A673 (cell line): ENCODE results near the gene ZNF778. TPM values are rescaled to one million over a fixed set of nuclear protein-coding genes. Genes with fewer than 3 reads are reported as not detected.

Source experiments
- BruUV-seq: library from RNA; stranded (reverse); fragments of 400-500 nt; replicated peaks from 2 replicates; lab custom pipeline; 2021; lab: Mats Ljungman, UMichigan
- CTCF ChIA-PET: fragments of 300-600 bp; sonication (Branson Sonifier 250); formaldehyde crosslinking; loops from one replicate; lab custom pipeline; 2022; ENCODE audit warnings: antibody characterized with exemption; lab: Charles Lee
- POLR2A ChIA-PET: fragments of 300-600 bp; sonication (Branson Sonifier 250); formaldehyde crosslinking; loops from one replicate; lab custom pipeline; 2022; ENCODE audit warnings: antibody characterized with exemption; ENCODE audit not compliant: low non-redundant PET; lab: Charles Lee
- DNase-seq: peaks from one replicate; pipeline ENCODE4 v3.0.0-alpha.2; 2015; ENCODE audit warnings: low spot score
- H3K27ac ChIP-seq: fragments of 200-600 bp; sonication (generic); 2 replicates; pipeline ENCODE4 v1.5.1; 2016; ENCODE audit warnings: mixed run types, low read depth, mild to moderate bottlenecking, mixed read lengths, antibody characterized with exemption, low read length; ENCODE audit not compliant: poor library complexity, severe bottlenecking
- H3K27me3 ChIP-seq: fragments of 200-600 bp; sonication (generic); replicated peaks from 2 replicates; pipeline ENCODE4 v1.6.1; 2017; ENCODE audit warnings: mixed run types, low read depth, mild to moderate bottlenecking, mixed read lengths, antibody characterized with exemption, low read length; ENCODE audit not compliant: insufficient read depth, poor library complexity
- H3K36me3 ChIP-seq: fragments of 200-600 bp; sonication (generic); 2 replicates; pipeline ENCODE4 v1.6.1; 2016; ENCODE audit warnings: mixed run types, mild to moderate bottlenecking, mixed read lengths, antibody characterized with exemption, low read length; ENCODE audit not compliant: insufficient read depth, poor library complexity, severe bottlenecking
- H3K4me1 ChIP-seq: fragments of 200-600 bp; sonication (generic); 2 replicates; pipeline ENCODE4 v1.6.1; 2017; ENCODE audit warnings: mixed run types, mild to moderate bottlenecking, mixed read lengths, antibody characterized with exemption, low read length; ENCODE audit not compliant: insufficient read depth, poor library complexity, severe bottlenecking
- H3K4me3 ChIP-seq: fragments of 200-600 bp; sonication (generic); 2 replicates; pipeline ENCODE4 v1.5.1; 2016; ENCODE audit warnings: low read depth, mixed run types, mild to moderate bottlenecking, mixed read lengths, low read length; ENCODE audit not compliant: poor library complexity, severe bottlenecking
- H3K9me3 ChIP-seq: fragments of 200-600 bp; sonication (generic); 2 replicates; pipeline ENCODE4 v1.6.1; 2016; ENCODE audit warnings: mixed run types, low read depth, mild to moderate bottlenecking, mixed read lengths, antibody characterized with exemption, low read length; ENCODE audit not compliant: poor library complexity, severe bottlenecking
- EZH2 ChIP-seq: fragments of 200-600 bp; sonication (generic); IDR thresholded peaks from 2 replicates; pipeline ENCODE4 v1.6.1; 2017; ENCODE audit warnings: borderline replicate concordance, low read depth, mild to moderate bottlenecking, mixed read lengths, antibody characterized with exemption, low read length; ENCODE audit not compliant: poor library complexity, severe bottlenecking
- intact Hi-C: fragments of 100-400 bp; cut with micrococcal nuclease; formaldehyde crosslinking; loops from one replicate; pipeline ENCODE4 v1.10.0; 2022; ENCODE audit not compliant: unreplicated experiment
- total RNA-seq: library from RNA; stranded (reverse); gene quantifications from 2 replicates; pipeline ENCODE4 v1.2.3, GENCODE V29; 2021
- TF ChIP-seq, protein P1 (sequence below): fragments of 300-800, 200-600 bp; sonication (generic); conservative IDR thresholded peaks from 2 replicates; pipeline ENCODE4 v1.5.1; 2017; ENCODE audit warnings: low read depth, mild to moderate bottlenecking, antibody characterized with exemption, low read length, moderate library complexity, mixed read lengths

ZNF778 gene
- total RNA-seq, 1 experiment from 2014 or later, result 14.0 TPM

DNA sequence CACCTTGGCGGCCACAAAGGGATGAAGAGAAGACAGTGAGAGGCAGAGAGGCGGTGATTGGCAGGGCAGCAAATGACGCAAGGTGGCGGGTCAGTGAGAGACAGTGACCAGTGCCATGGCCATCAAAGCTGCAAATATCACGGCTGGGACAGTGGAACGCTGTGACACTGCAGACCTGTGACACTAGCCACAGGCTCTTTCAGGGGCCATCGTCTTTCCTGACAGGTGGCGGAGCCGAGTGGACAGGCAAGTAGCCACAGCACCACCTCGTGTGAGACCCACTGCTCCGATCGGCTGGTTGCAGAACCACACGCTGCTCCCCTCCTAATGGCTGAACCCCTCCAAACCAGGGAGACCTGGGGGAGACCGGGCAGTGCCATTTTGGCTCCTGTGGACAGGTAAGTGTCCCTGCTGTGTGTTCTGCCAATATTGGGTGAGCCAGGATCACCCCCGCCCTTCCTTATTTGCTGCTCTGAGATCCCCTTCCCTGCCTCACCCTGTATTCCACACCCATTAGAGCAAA lies 7.9 kb upstream of the ZNF778 start:
- no peaks in the 10 kb centered on the region for H3K36me3 ChIP-seq

DNA sequence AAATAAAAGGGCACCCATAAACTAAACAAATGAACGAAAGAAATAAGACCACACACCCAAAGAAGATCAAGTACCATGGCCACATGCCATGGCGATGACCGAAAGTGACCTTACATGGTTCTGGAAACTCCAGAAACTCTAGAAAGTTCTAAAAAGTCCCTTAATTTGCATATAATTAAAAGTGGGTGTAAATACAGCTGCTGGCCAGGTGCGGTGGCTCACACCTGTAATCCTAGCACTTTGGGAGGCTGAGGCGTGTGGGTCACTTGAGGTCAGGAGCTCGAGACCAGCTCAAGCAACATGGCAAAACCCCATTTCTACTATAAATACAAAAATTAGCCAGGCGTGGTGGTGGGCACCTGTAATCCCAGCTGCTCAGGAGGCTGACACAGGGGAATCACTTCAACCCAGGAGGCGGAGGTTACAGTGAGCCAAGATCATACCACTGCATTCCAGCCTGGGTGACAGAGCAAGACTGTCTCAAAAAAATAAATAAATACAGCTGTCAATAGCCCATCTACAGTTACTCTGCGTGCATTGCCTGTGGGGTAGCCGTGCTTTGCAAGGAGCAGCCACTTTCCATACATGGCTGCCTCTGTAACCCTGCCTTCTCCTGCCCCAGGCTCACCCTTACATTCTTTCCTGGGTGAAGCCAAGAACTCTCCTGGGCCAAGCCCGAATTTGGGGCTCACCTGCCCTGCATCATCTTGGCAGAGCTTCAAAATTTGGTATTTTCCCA lies 7.2 kb upstream of the ZNF778 start:
- Histone ChIP-seq H3K4me3 (no peak overlapping the region), H3K4me1 (no peaks in the 10 kb centered on the region), H3K36me3 (no peaks in the 10 kb centered on the region), H3K27me3 (peaks cover 9% of the 10 kb centered on the region), H3K27ac (no peak overlapping the region), H3K9me3 (no peaks in the 10 kb centered on the region)
- POLR2A ChIA-PET, result no interaction called here
- TF ChIP-seq, protein P1, sequence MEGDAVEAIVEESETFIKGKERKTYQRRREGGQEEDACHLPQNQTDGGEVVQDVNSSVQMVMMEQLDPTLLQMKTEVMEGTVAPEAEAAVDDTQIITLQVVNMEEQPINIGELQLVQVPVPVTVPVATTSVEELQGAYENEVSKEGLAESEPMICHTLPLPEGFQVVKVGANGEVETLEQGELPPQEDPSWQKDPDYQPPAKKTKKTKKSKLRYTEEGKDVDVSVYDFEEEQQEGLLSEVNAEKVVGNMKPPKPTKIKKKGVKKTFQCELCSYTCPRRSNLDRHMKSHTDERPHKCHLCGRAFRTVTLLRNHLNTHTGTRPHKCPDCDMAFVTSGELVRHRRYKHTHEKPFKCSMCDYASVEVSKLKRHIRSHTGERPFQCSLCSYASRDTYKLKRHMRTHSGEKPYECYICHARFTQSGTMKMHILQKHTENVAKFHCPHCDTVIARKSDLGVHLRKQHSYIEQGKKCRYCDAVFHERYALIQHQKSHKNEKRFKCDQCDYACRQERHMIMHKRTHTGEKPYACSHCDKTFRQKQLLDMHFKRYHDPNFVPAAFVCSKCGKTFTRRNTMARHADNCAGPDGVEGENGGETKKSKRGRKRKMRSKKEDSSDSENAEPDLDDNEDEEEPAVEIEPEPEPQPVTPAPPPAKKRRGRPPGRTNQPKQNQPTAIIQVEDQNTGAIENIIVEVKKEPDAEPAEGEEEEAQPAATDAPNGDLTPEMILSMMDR, result no peak
- TF ChIP-seq EZH2, result no peak
- BruUV-seq, result no TSS peak
- intact Hi-C loops, result loop anchor here (10.0 kb wide), 2 partner anchors 266 to 456 kb away; no protein-coding TSS in a partner anchor
- no peak for DNase-seq
- CTCF ChIA-PET, result no interaction called here

More for the DNA sequence above, 7.9 kb upstream of the ZNF778 start:
- no peaks in the 10 kb centered on the region for H3K4me1 ChIP-seq
- H3K27me3 ChIP-seq, result peaks cover 9% of the 10 kb centered on the region
- no peak overlapping the region for H3K4me3 ChIP-seq
- no peaks in the 10 kb centered on the region for H3K9me3 ChIP-seq
- no peak overlapping the region for H3K27ac ChIP-seq
- BruUV-seq, result no TSS peak
- POLR2A ChIA-PET, result no interaction called here
- intact Hi-C loops, result loop anchor here (10.0 kb wide), 2 partner anchors 265 to 455 kb away; no protein-coding TSS in a partner anchor
- TF ChIP-seq, protein P1, result no peak
- no peak for TF ChIP-seq EZH2
- no peak for DNase-seq
- CTCF ChIA-PET, result no interaction called here

DNA sequence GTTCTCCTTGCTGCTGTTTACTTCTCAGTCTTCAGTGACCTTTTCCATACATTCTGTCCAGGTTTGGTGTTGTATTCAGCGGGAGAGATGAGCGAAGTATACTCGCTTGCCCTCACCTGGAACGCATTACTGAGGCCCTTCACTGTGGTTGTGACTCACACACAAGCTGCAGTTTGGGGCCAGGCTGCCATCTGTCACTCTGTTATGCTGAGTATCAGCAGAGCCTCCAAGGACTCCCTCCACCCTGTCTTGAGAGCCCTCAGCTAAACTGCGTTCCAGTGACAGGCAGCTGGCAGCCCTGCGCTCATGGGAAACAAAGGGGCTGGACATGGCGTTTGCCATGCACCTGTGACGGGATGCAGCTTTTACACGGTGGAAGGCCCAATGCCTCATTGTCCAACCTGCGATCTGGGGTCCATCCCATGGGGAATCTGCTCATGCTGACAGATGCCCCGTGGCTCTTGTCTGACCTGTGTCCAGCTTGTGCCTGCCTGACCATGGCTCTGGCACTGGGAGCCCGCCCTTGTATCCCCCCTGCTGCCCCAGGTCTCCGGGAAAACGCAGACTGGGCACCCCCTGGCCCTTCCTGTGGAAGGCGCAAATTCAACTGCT lies 6.5 kb upstream of the ZNF778 start:
- Histone ChIP-seq H3K9me3 (no peaks in the 10 kb centered on the region), H3K27ac (no peak overlapping the region), H3K4me1 (no peaks in the 10 kb centered on the region), H3K4me3 (no peak overlapping the region), H3K36me3 (no peaks in the 10 kb centered on the region), H3K27me3 (peaks cover 9% of the 10 kb centered on the region)
- ChIA-PET POLR2A (no interaction called here), CTCF (no interaction called here)
- DNase-seq, result no peak
- BruUV-seq, result no TSS peak
- TF ChIP-seq EZH2, result no peak
- TF ChIP-seq, protein P1, result no peak
- intact Hi-C loops, result loop anchor here (10.0 kb wide), 2 partner anchors 266 to 456 kb away; no protein-coding TSS in a partner anchor
